Thoracic aorta (tissue), 2 donors: ENCODE measurements around the gene AGGF1. TPM values are rescaled to one million over a fixed set of nuclear protein-coding genes. Genes with fewer than 3 reads are reported as not detected.

Experiments used
- ATAC-seq: fragments of 150-250 bp; one replicate; pipeline ENCODE4 v1.8.0; 2017; ENCODE audit warnings: low read depth; ENCODE audit not compliant: insufficient number of reproducible peaks, low FRiP score
- DNase-seq: peaks from one replicate; pipeline ENCODE4 v3.0.0-alpha.2; 2020; ENCODE audit warnings: low spot score
- H3K27ac ChIP-seq, 2 donors: fragments of 200-600 bp; sonication (generic); 1 replicate in 1 of 2; 2 replicates in 1 of 2; pipeline ENCODE4 v1.5.1; 2016; ENCODE audit warnings: mild to moderate bottlenecking in 2 of 2, moderate library complexity in 2 of 2
- H3K27me3 ChIP-seq: fragments of 200-600 bp; sonication (generic); replicated peaks from 2 replicates; pipeline ENCODE4 v1.6.0; 2016; ENCODE audit warnings: mild to moderate bottlenecking; ENCODE audit not compliant: insufficient read depth
- H3K36me3 ChIP-seq: fragments of 200-600 bp; sonication (generic); one replicate; pipeline ENCODE4 v1.5.1; 2016
- H3K4me1 ChIP-seq, 2 donors: fragments of 200-600 bp; sonication (generic); 1 replicate in 1 of 2; 2 replicates in 1 of 2; pipeline versions ENCODE4 v1.5.1 to v1.6.0; 2016; ENCODE audit warnings: low read depth in 2 of 2, mild to moderate bottlenecking in 1 of 2; ENCODE audit not compliant: control insufficient read depth in 1 of 2
- H3K4me3 ChIP-seq: fragments of 200-600 bp; sonication (generic); 2 replicates; pipeline ENCODE4 v1.5.1; 2016; ENCODE audit warnings: mild to moderate bottlenecking
- H3K9me3 ChIP-seq: fragments of 200-600 bp; sonication (generic); 2 replicates; pipeline ENCODE4 v1.5.1; 2016
- total RNA-seq, 2 donors: library from RNA; depleted of rRNA; stranded (reverse); fragments of >200 nt; gene quantifications; one replicate each; pipeline versions ENCODE4 v1.1.0 to v1.2.3, GENCODE V29; 2016
- TF ChIP-seq, protein P1 (sequence below): fragments of 200-600 bp; sonication (generic); IDR thresholded peaks from one replicate; pipeline ENCODE4 v1.5.1; 2019; ENCODE audit warnings: antibody characterized with exemption

The AGGF1 gene
- total RNA-seq, 2 donors from 2014 or later = 24.1 to 26.0 TPM

DNA sequence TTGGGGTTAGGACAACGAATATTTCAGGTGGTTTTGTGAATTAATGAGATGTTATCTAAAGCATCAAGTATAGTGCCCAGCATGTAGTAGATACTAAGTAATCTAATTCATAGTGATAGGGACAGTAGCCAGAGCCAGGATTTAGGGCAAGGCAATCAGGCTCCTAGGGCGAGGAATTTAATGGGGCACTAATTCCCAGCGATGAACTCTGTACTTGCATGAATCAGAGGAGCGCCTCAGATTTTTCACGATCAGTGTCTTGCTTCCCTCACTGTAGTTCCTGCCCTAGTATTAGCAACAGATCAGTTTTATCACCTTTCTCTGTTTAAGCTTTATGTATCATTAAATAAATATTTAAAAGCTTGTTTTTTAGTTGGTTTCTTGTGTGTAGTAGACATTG lies 3.1 kb downstream of the AGGF1 start:
- peaks cover 24% of the 10 kb centered on the region for H3K36me3 ChIP-seq
- TF ChIP-seq, protein P1, sequence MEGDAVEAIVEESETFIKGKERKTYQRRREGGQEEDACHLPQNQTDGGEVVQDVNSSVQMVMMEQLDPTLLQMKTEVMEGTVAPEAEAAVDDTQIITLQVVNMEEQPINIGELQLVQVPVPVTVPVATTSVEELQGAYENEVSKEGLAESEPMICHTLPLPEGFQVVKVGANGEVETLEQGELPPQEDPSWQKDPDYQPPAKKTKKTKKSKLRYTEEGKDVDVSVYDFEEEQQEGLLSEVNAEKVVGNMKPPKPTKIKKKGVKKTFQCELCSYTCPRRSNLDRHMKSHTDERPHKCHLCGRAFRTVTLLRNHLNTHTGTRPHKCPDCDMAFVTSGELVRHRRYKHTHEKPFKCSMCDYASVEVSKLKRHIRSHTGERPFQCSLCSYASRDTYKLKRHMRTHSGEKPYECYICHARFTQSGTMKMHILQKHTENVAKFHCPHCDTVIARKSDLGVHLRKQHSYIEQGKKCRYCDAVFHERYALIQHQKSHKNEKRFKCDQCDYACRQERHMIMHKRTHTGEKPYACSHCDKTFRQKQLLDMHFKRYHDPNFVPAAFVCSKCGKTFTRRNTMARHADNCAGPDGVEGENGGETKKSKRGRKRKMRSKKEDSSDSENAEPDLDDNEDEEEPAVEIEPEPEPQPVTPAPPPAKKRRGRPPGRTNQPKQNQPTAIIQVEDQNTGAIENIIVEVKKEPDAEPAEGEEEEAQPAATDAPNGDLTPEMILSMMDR = no peak
- H3K9me3 ChIP-seq = no peaks in the 10 kb centered on the region

DNA sequence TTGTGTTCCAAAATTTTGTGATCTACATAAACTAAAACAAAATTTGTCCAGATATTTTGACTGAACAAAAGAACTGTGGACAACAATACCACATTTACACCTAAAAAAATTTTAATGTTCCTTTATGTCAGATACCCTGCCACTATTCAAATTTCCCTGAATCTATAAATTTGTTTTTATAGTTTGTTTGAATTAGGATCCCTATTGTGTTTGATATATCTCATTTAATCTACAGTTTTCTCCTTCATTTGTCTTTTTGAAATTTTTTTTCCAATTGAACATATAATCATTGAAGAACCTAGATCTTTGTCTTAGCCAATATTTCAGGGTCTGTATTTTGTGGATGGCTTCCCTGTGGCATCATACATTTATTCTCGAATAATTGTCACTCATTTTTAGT lies 5.7 kb downstream of the AGGF1 start:
- Histone ChIP-seq H3K4me3 (no peak overlapping the region), H3K27me3 (no peaks in the 10 kb centered on the region), H3K9me3 (no peaks in the 10 kb centered on the region), H3K36me3 (peaks cover 31% of the 10 kb centered on the region), H3K27ac (no peak overlapping the region), H3K4me1 (peaks cover 8 to 10% of the 10 kb centered on the region in 2 donors)
- ATAC-seq (no peak), DNase-seq (no peak)
- TF ChIP-seq, protein P1 = no peak

More for the DNA sequence above, 3.1 kb downstream of the AGGF1 start:
- Histone ChIP-seq H3K4me1 (peaks cover 11 to 15% of the 10 kb centered on the region in 2 donors), H3K4me3 (no peak overlapping the region), H3K27ac (no peak overlapping the region), H3K27me3 (no peaks in the 10 kb centered on the region)
- DNase-seq (no peak), ATAC-seq (no peak)

DNA sequence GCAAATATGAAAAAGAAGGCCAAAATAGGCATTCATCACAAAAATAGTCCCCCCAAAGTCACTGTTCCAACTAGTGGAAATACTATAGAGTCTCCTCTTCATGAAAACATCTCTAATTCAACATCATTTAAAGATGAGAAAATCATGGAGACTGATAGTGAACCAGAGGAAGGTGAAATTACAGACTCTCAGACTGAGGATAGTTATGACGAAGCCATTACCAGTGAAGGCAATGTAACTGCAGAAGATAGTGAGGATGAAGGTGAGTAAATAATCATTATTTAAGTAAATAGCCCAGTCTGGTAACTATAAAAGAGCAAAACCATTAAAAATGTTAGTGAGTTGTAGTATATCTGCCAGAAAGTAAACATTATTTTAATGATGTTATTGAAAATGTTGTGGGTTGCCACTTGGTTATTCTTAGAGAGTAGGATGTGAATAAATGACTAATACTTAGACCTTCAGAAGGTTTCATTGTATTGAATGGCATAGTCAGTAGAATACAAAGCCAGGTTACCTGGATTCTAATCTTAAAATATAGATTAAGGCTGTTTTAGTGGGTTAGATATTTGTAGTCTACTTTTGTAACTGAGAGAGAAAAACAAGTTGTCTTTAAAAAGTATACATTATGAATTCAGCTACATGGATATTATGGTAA lies 16.3 kb downstream of the AGGF1 start:
- no peak for DNase-seq
- Histone ChIP-seq H3K9me3 (no peaks in the 10 kb centered on the region), H3K27me3 (no peaks in the 10 kb centered on the region), H3K4me1 (no peaks in the 10 kb centered on the region), H3K36me3 (peaks cover 31% of the 10 kb centered on the region), H3K4me3 (no peak overlapping the region), H3K27ac (no peak overlapping the region)
- TF ChIP-seq, protein P1 = no peak
- ATAC-seq = no peak

DNA sequence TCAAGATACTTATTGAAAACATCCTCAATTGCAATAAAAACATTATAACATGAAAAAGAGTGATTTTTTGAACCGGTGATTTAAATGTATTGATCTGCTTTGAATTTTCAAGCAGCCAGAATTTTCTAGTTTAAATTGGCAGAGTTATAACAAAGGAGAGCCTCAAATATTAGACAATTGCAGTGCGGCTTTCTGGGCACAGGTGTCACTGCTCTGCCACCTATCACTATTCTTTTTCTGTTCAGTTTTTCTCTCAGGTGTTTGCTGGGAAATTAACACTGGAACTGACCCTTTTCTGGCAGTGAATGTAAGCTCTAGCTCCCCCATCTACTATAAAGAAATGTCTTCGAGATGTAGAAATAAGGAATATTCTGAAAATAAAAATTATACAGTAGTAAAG lies 33.8 kb downstream of the AGGF1 start:
- Histone ChIP-seq H3K4me3 (no peak overlapping the region), H3K36me3 (peaks cover 13% of the 10 kb centered on the region), H3K27ac (no peak overlapping the region), H3K4me1 (no peaks in the 10 kb centered on the region), H3K27me3 (no peaks in the 10 kb centered on the region), H3K9me3 (no peaks in the 10 kb centered on the region)
- no peak for DNase-seq
- ATAC-seq = no peak
- TF ChIP-seq, protein P1 = no peak

DNA sequence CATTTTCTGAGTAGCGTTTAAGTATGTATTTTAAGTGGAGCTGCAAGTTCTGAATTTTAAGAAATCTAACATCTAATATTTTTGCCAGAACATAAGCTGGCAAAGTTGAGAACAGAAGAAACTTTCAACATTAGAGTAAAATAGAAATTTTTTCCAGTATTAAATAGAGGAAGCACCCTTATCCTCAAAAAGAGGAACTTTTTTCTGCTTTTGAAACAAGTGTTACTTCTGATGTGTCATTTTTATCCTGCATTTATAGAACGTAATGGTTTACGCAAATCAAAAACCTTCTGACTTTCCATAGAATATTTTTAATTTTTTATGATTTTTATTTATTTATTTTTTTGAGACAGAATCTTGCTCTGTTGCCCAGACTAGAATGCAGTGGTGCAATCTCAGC lies 35.1 kb downstream of the AGGF1 start:
- ATAC-seq (no peak), DNase-seq (no peak)
- H3K4me1 ChIP-seq = no peaks in the 10 kb centered on the region
- H3K27me3 ChIP-seq = no peaks in the 10 kb centered on the region
- TF ChIP-seq, protein P1 = no peak
- no peak overlapping the region for H3K4me3 ChIP-seq
- no peak overlapping the region for H3K27ac ChIP-seq
- H3K36me3 ChIP-seq = peaks cover 8% of the 10 kb centered on the region
- no peaks in the 10 kb centered on the region for H3K9me3 ChIP-seq
